Measurements from ENCODE around the gene RALGAPB. TPM values are rescaled to one million over a fixed set of nuclear protein-coding genes. Genes with fewer than 3 reads are reported as not detected.

Gene RALGAPB
- total and polyA plus RNA-seq, 12 donors: 8.4 to 28.2 (median 25.6) TPM

- 94 to 96% methylated on average over 1 of the region's 1 CpG for WGBS, 2 donors
- no peak for ATAC-seq
- intact Hi-C loops (cut with DNase I): no loop called here
- no peak overlapping the region for H3K4me3 ChIP-seq
- no peak for TF ChIP-seq CTCF (IDR thresholded peaks at IDR 0.05)
- H3K36me3 ChIP-seq: peaks cover 0 to 100% (median 60%) of the 10 kb centered on the region in 9 donors
- H3K9me3 ChIP-seq: no peaks in the 10 kb centered on the region
- H3K27ac ChIP-seq: no peak overlapping the region
- no peak for DNase-seq
- H3K27me3 ChIP-seq: no peaks in the 10 kb centered on the region
- no peaks in the 10 kb centered on the region for H3K4me1 ChIP-seq
Measured at GRCh38 chr20:38531021-38531420, 58.4 kb downstream of the RALGAPB start.

- no peak for ATAC-seq
- DNase-seq: no peak
- no peak for TF ChIP-seq CTCF (IDR thresholded peaks at IDR 0.05)
- Histone ChIP-seq H3K4me3 (no peak overlapping the region), H3K27me3 (no peaks in the 10 kb centered on the region), H3K9me3 (no peaks in the 10 kb centered on the region), H3K4me1 (no peaks in the 10 kb centered on the region), H3K36me3 (peaks cover 0 to 100% (median 60%) of the 10 kb centered on the region in 9 donors), H3K27ac (no peak overlapping the region)
- intact Hi-C loops (cut with DNase I): no loop called here
- WGBS, 2 donors: 93 to 95% methylated on average over 11 of the region's 11 CpGs
Measured at GRCh38 chr20:38534756-38535155, 62.1 kb downstream of the RALGAPB start.

- no peak for ATAC-seq
- TF ChIP-seq CTCF (IDR thresholded peaks at IDR 0.05): no peak
- no peaks in the 10 kb centered on the region for H3K9me3 ChIP-seq
- no peaks in the 10 kb centered on the region for H3K4me1 ChIP-seq
- peaks cover 0 to 100% (median 53%) of the 10 kb centered on the region in 9 donors for H3K36me3 ChIP-seq
- H3K27ac ChIP-seq: no peak overlapping the region
- H3K4me3 ChIP-seq: no peak overlapping the region
- DNase-seq: no peak
- intact Hi-C loops (cut with DNase I): no loop called here
- WGBS, 2 donors: 95 to 98% methylated on average over 2 of the region's 2 CpGs
- H3K27me3 ChIP-seq: no peaks in the 10 kb centered on the region
Measured at GRCh38 chr20:38536310-38536709, 63.7 kb downstream of the RALGAPB start.

GRCh38 chr20:38537176-38537575 is 64.5 kb downstream of the RALGAPB start:
- peaks cover 0 to 100% (median 55%) of the 10 kb centered on the region in 9 donors for H3K36me3 ChIP-seq
- WGBS, 2 donors: 94 to 100% methylated on average over 1 of the region's 1 CpG
- no peak overlapping the region for H3K4me3 ChIP-seq

More at GRCh38 chr20:38537176-38537575, 64.5 kb downstream of the RALGAPB start:
- H3K27me3 ChIP-seq: no peaks in the 10 kb centered on the region
- ATAC-seq: no peak
- TF ChIP-seq CTCF (IDR thresholded peaks at IDR 0.05): no peak
- no peaks in the 10 kb centered on the region for H3K4me1 ChIP-seq
- no peak overlapping the region for H3K27ac ChIP-seq
- intact Hi-C loops (cut with DNase I): no loop called here
- H3K9me3 ChIP-seq: no peaks in the 10 kb centered on the region
- no peak for DNase-seq
